Stimulated activated CD4-positive, alpha-beta T cell treated with anti-CD3 and anti-CD28 coated beads, Interleukin-1b, Interleukin-23, amount 100 ng/mL, for 24 hours (primary cell): ENCODE measurements around the gene IGSF3.
"Not testable (repeated sequence)": the region's sequence is repeated elsewhere in the genome, so short reads cannot be mapped to it uniquely, and the experiment has no call there.

Experiments
- DNase-seq, 4 experiments: peaks; one replicate each; pipeline ENCODE4 v3.0.0-alpha.2; 2020; ENCODE audit warnings: low read depth in 4 of 4, low spot score in 1 of 4

IGSF3 gene

GRCh38 chr1:116580446-116581322 is 86.8 kb downstream of the IGSF3 start:
- no peak for DNase-seq

GRCh38 chr1:116579259-116579875 is 88.2 kb downstream of the IGSF3 start:
- DNase-seq, result no peak

- DNase-seq, result no peak
Measured at GRCh38 chr1:116578581-116578980, 89.0 kb downstream of the IGSF3 start.

- no peak for DNase-seq
Measured at GRCh38 chr1:116577759-116578314, 89.7 kb downstream of the IGSF3 start.

- DNase-seq, result peak in 2 of 4 experiments; percentile 34 to 41
Measured at GRCh38 chr1:116574581-116575291, 92.8 kb downstream of the IGSF3 start.

- DNase-seq, result no peak
Measured at GRCh38 chr1:116573431-116574095, 94.0 kb downstream of the IGSF3 start.

- no peak for DNase-seq
Measured at GRCh38 chr1:116572771-116573430, 94.6 kb downstream of the IGSF3 start.

- DNase-seq, result no peak
Measured at GRCh38 chr1:116572099-116572498, 95.4 kb downstream of the IGSF3 start.

GRCh38 chr1:116571215-116571919 is 96.2 kb downstream of the IGSF3 start:
- no peak for DNase-seq

GRCh38 chr1:116570358-116571214 is 96.9 kb downstream of the IGSF3 start, which contains the start of gene CD58:
Gene CD58 (minus strand): TSS chr1:116571026. CDS start chr1:116570972, 54 bp downstream.
- peak; percentile 52 to 83 (median 67) for DNase-seq

- peak in 1 of 4 experiments; percentile 7 for DNase-seq
Measured at GRCh38 chr1:116569776-116570357, 97.7 kb downstream of the IGSF3 start.

- no peak for DNase-seq
Measured at GRCh38 chr1:116569381-116569670, 98.2 kb downstream of the IGSF3 start.

- DNase-seq, result no peak
Measured at GRCh38 chr1:116568662-116569380, 98.7 kb downstream of the IGSF3 start.

- no peak for DNase-seq
Measured at GRCh38 chr1:116567790-116568661, 99.5 kb downstream of the IGSF3 start.

- DNase-seq, result no peak
Measured at GRCh38 chr1:116565222-116565621, 102.3 kb downstream of the IGSF3 start.

- no peak for DNase-seq
Measured at GRCh38 chr1:116564426-116564825, 103.1 kb downstream of the IGSF3 start.

- not testable (repeated sequence) for DNase-seq
Measured at GRCh38 chr1:116562465-116562864, 105.1 kb downstream of the IGSF3 start.
